ENCODE data around the gene TPRG1. TPM values are rescaled to one million over a fixed set of nuclear protein-coding genes. Genes with fewer than 3 reads are reported as not detected.

TPRG1 gene
- total RNA-seq, 1 experiment from 2014 or later, result 0.55 TPM

DNA sequence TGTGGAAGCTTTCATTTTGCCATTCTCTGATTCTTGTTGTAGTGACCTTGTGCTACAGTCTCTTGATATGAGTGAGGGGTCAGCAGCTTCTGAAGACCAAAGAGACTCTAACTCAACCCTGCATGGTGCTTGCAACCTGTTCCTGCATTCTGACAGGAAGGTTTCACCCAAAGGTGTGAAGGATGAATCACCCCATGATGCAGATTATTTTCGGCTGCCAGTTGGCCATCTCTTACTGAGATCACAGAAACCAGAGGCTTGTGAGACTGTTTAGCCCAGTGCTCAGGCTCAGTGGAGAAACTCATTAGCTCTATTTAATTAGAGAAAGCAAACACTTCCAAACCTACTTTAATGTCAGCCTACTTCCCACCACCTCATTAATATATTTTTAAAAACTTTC lies 29.2 kb upstream of the TPRG1 start (continued):
- no peak for TF ChIP-seq RELA (CRISPR knock-in tag; IDR thresholded peaks at IDR 0.05; ENCODE audit: borderline replicate concordance)

DNA sequence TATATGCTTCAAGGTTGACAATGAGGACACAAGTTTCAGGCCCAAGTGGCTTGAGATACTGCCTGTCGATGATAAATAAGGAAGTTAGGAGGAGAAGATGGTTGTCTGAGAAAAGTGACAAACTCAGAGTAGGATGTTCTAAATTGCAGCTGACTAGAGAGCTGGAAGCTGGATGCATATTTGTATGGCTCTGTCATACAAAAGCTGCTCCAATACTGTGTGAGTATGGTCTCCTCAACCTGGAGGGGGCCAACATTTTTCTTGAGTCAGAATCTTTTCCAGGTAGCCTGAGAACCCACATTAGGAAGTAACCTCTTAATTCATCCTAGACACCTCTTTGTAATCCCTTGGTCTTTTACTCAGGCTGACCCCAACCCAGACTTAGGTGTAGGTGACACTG lies 28.4 kb upstream of the TPRG1 start:
- ChIA-PET POLR2A (no interaction called here), CTCF (no interaction called here)
- no peaks in the 10 kb centered on the region for H3K36me3 Mint-ChIP-seq
- peaks cover 11% of the 10 kb centered on the region; the same call in 1 of the 2 replicates for H3K4me1 Mint-ChIP-seq
- no peak overlapping the region for H3K4me3 Mint-ChIP-seq
- no peak for DNase-seq (ENCODE audit: low spot score)
- H3K9me3 Mint-ChIP-seq, result no peaks in the 10 kb centered on the region
- H3K27me3 Mint-ChIP-seq (ENCODE audit: low read depth), result no peaks in the 10 kb centered on the region
- TF ChIP-seq, protein P1, sequence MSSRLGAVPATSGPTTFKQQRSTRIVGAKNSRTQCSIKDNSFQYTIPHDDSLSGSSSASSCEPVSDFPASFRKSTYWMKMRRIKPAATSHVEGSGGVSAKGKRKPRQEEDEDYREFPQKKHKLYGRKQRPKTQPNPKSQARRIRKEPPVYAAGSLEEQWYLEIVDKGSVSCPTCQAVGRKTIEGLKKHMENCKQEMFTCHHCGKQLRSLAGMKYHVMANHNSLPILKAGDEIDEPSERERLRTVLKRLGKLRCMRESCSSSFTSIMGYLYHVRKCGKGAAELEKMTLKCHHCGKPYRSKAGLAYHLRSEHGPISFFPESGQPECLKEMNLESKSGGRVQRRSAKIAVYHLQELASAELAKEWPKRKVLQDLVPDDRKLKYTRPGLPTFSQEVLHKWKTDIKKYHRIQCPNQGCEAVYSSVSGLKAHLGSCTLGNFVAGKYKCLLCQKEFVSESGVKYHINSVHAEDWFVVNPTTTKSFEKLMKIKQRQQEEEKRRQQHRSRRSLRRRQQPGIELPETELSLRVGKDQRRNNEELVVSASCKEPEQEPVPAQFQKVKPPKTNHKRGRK (CRISPR knock-in tag; IDR thresholded peaks at IDR 0.05; ENCODE audit: borderline replicate concordance), result no peak
- TF ChIP-seq TEAD1 (CRISPR knock-in tag; IDR thresholded peaks at IDR 0.05) (no peak), NFATC4 (CRISPR knock-in tag; IDR thresholded peaks at IDR 0.05) (no peak), ATF1 (CRISPR knock-in tag; IDR thresholded peaks at IDR 0.05) (no peak), KAT7 (CRISPR knock-in tag; IDR thresholded peaks at IDR 0.05; ENCODE audit: borderline replicate concordance) (no peak), IRF2 (CRISPR knock-in tag; IDR thresholded peaks at IDR 0.05; ENCODE audit: borderline replicate concordance, low read depth) (no peak), ZNF423 (CRISPR knock-in tag; IDR thresholded peaks at IDR 0.05) (no peak), NFE2L1 (CRISPR knock-in tag; IDR thresholded peaks at IDR 0.05) (no peak), JUN (CRISPR knock-in tag; IDR thresholded peaks at IDR 0.05) (no peak), OVOL2 (CRISPR knock-in tag; IDR thresholded peaks at IDR 0.05; ENCODE audit: borderline replicate concordance) (no peak), EMX1 (CRISPR knock-in tag; IDR thresholded peaks at IDR 0.05) (no peak), ZNF219 (CRISPR knock-in tag; IDR thresholded peaks at IDR 0.05; ENCODE audit: borderline replicate concordance) (no peak), TEAD4 (CRISPR knock-in tag; IDR thresholded peaks at IDR 0.05) (no peak), ZNF671 (CRISPR knock-in tag; IDR thresholded peaks at IDR 0.05) (no peak), CREM (CRISPR knock-in tag; IDR thresholded peaks at IDR 0.05) (no peak)
- TF ChIP-seq, protein P2, sequence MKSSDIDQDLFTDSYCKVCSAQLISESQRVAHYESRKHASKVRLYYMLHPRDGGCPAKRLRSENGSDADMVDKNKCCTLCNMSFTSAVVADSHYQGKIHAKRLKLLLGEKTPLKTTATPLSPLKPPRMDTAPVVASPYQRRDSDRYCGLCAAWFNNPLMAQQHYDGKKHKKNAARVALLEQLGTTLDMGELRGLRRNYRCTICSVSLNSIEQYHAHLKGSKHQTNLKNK (CRISPR knock-in tag; IDR thresholded peaks at IDR 0.05), result no peak
- TF ChIP-seq, protein P3, sequence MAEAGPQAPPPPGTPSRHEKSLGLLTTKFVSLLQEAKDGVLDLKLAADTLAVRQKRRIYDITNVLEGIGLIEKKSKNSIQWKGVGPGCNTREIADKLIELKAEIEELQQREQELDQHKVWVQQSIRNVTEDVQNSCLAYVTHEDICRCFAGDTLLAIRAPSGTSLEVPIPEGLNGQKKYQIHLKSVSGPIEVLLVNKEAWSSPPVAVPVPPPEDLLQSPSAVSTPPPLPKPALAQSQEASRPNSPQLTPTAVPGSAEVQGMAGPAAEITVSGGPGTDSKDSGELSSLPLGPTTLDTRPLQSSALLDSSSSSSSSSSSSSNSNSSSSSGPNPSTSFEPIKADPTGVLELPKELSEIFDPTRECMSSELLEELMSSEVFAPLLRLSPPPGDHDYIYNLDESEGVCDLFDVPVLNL (CRISPR knock-in tag; IDR thresholded peaks at IDR 0.05; ENCODE audit: borderline replicate concordance, low read depth), result no peak
- TF ChIP-seq, protein P4, sequence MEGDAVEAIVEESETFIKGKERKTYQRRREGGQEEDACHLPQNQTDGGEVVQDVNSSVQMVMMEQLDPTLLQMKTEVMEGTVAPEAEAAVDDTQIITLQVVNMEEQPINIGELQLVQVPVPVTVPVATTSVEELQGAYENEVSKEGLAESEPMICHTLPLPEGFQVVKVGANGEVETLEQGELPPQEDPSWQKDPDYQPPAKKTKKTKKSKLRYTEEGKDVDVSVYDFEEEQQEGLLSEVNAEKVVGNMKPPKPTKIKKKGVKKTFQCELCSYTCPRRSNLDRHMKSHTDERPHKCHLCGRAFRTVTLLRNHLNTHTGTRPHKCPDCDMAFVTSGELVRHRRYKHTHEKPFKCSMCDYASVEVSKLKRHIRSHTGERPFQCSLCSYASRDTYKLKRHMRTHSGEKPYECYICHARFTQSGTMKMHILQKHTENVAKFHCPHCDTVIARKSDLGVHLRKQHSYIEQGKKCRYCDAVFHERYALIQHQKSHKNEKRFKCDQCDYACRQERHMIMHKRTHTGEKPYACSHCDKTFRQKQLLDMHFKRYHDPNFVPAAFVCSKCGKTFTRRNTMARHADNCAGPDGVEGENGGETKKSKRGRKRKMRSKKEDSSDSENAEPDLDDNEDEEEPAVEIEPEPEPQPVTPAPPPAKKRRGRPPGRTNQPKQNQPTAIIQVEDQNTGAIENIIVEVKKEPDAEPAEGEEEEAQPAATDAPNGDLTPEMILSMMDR (IDR thresholded peaks at IDR 0.05), result no peak
- TF ChIP-seq, protein P5, sequence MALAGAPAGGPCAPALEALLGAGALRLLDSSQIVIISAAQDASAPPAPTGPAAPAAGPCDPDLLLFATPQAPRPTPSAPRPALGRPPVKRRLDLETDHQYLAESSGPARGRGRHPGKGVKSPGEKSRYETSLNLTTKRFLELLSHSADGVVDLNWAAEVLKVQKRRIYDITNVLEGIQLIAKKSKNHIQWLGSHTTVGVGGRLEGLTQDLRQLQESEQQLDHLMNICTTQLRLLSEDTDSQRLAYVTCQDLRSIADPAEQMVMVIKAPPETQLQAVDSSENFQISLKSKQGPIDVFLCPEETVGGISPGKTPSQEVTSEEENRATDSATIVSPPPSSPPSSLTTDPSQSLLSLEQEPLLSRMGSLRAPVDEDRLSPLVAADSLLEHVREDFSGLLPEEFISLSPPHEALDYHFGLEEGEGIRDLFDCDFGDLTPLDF (CRISPR knock-in tag; IDR thresholded peaks at IDR 0.05), result no peak
- TF ChIP-seq, protein P6, sequence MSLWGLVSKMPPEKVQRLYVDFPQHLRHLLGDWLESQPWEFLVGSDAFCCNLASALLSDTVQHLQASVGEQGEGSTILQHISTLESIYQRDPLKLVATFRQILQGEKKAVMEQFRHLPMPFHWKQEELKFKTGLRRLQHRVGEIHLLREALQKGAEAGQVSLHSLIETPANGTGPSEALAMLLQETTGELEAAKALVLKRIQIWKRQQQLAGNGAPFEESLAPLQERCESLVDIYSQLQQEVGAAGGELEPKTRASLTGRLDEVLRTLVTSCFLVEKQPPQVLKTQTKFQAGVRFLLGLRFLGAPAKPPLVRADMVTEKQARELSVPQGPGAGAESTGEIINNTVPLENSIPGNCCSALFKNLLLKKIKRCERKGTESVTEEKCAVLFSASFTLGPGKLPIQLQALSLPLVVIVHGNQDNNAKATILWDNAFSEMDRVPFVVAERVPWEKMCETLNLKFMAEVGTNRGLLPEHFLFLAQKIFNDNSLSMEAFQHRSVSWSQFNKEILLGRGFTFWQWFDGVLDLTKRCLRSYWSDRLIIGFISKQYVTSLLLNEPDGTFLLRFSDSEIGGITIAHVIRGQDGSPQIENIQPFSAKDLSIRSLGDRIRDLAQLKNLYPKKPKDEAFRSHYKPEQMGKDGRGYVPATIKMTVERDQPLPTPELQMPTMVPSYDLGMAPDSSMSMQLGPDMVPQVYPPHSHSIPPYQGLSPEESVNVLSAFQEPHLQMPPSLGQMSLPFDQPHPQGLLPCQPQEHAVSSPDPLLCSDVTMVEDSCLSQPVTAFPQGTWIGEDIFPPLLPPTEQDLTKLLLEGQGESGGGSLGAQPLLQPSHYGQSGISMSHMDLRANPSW (CRISPR knock-in tag; conservative IDR thresholded peaks at IDR 0.05; ENCODE audit: low read depth), result no peak
- H3K27ac Mint-ChIP-seq, result no peak overlapping the region
- no peak for ATAC-seq
